ENCODE results near the gene THOC6.

DNA sequence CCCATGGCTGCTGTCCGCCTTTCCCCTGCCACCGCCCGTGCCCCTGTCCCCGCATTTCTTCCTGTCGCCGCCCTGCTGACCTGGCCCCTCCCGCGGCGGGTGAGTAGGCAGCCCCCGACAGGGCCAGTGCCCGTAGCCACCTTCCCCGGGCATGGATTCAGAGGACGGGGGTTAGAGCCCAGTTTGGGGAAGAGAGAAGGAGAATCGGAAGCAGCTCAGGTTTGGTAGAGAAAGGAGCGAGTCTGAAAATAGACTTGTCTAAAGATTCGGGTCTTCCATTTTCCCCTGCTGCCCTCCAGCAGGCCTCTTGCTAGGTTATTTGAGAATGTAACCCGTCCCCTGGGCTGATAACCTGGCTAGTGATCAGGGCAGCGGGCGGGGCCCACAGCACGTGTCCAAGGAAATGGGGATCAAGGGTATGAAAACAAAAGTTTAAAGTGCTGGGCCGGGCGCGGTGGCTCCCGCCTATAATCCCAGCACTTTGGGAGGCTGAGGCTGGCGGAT is 19.0 kb upstream of the THOC6 start:
- no peak for TF ChIP-seq SRSF1 (IDR thresholded peaks at IDR 0.05; ENCODE audit: low read depth, low read length)
- no peak for TF ChIP-seq CTCF (IDR thresholded peaks at IDR 0.05 in 2 of 3, conservative IDR thresholded peaks at IDR 0.05 in 1 of 3; ENCODE audit: insufficient read depth in 2 of 3, low read depth in 1 of 3, low read length in 3 of 3)
- no peak for TF ChIP-seq PRPF4 (IDR thresholded peaks at IDR 0.05; ENCODE audit: insufficient read depth, low read depth, low read length, poor library complexity, severe bottlenecking)
- TF ChIP-seq POLR2A (conservative IDR thresholded peaks at IDR 0.05), result peak; percentile 70
- no peak for TF ChIP-seq TEAD4 (IDR thresholded peaks at IDR 0.05; ENCODE audit: low read length)
- no peak for TF ChIP-seq TEAD4 (CRISPR knock-in tag; IDR thresholded peaks at IDR 0.05; ENCODE audit: borderline replicate concordance)
- TF ChIP-seq, protein P1, sequence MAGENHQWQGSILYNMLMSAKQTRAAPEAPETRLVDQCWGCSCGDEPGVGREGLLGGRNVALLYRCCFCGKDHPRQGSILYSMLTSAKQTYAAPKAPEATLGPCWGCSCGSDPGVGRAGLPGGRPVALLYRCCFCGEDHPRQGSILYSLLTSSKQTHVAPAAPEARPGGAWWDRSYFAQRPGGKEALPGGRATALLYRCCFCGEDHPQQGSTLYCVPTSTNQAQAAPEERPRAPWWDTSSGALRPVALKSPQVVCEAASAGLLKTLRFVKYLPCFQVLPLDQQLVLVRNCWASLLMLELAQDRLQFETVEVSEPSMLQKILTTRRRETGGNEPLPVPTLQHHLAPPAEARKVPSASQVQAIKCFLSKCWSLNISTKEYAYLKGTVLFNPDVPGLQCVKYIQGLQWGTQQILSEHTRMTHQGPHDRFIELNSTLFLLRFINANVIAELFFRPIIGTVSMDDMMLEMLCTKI (IDR thresholded peaks at IDR 0.05; ENCODE audit: partially characterized antibody), result no peak
- TF ChIP-seq, protein P2, sequence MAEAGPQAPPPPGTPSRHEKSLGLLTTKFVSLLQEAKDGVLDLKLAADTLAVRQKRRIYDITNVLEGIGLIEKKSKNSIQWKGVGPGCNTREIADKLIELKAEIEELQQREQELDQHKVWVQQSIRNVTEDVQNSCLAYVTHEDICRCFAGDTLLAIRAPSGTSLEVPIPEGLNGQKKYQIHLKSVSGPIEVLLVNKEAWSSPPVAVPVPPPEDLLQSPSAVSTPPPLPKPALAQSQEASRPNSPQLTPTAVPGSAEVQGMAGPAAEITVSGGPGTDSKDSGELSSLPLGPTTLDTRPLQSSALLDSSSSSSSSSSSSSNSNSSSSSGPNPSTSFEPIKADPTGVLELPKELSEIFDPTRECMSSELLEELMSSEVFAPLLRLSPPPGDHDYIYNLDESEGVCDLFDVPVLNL (CRISPR knock-in tag; IDR thresholded peaks at IDR 0.05; ENCODE audit: low read depth), result no peak
- TF ChIP-seq SAP30 (IDR thresholded peaks at IDR 0.05; ENCODE audit: borderline replicate concordance, insufficient read depth, low read depth, low read length, poor library complexity, severe bottlenecking), result peak; percentile 22
- peak; percentile 85 for TF ChIP-seq MYC (IDR thresholded peaks at IDR 0.05; ENCODE audit: low read depth, low read length)
- TF ChIP-seq MYC (CRISPR knock-in tag; IDR thresholded peaks at IDR 0.05; ENCODE audit: borderline replicate concordance, low read depth), result no peak; the same call in 1 of the 2 replicates
- TF ChIP-seq HDAC2 (IDR thresholded peaks at IDR 0.05), result no peak
- no peak for TF ChIP-seq MXI1 (IDR thresholded peaks at IDR 0.05; ENCODE audit: low read depth, low read length)
- no peak for TF ChIP-seq NR2C2 (CRISPR knock-in tag; IDR thresholded peaks at IDR 0.05)
- no peak for TF ChIP-seq NR2C2 (tag; IDR thresholded peaks at IDR 0.05)

All from K562 (cell line).